Colonic mucosa (tissue), 4 donors: Measurements from ENCODE around the gene MYH3. TPM values are rescaled to one million over a fixed set of nuclear protein-coding genes. Genes with fewer than 3 reads are reported as not detected.

Experiments
- DNase-seq: peaks from one replicate; pipeline ENCODE4 v3.0.0-alpha.2; 2020
- H3K27ac ChIP-seq: fragments of 200-600 bp; one replicate; pipeline ENCODE4 v1.8.0; 2021
- H3K27me3 ChIP-seq: fragments of 200-600 bp; one replicate; pipeline ENCODE4 v1.8.0; 2021
- H3K36me3 ChIP-seq: fragments of 200-600 bp; one replicate; pipeline ENCODE4 v1.8.0; 2021
- H3K4me1 ChIP-seq: fragments of 200-600 bp; one replicate; pipeline ENCODE4 v1.8.0; 2021; ENCODE audit warnings: mild to moderate bottlenecking
- H3K4me3 ChIP-seq: fragments of 200-600 bp; one replicate; pipeline ENCODE4 v1.8.0; 2021
- H3K9ac ChIP-seq, 2 donors: one replicate each; pipeline ENCODE4 v1.7.0; 2013; ENCODE audit warnings: control low read depth in 2 of 2, low read depth in 2 of 2, low read length in 2 of 2
- H3K9me3 ChIP-seq: fragments of 200-600 bp; one replicate; pipeline ENCODE4 v1.8.0; 2021
- CTCF ChIP-seq: fragments of 200-600 bp; IDR thresholded peaks from one replicate; pipeline ENCODE4 v1.8.0; 2022; ENCODE audit warnings: antibody characterized with exemption, mild to moderate bottlenecking
- intact Hi-C: fragments of 100-400 bp; cut with DNase I; formaldehyde crosslinking; loops from one replicate; pipeline ENCODE4 v1.14.1; 2022
- total RNA-seq, 2 donors: library from RNA; stranded (reverse); fragmentation: NEBNext Ultra II Directional in 1 of 2; extraction: Animal tissue kit (Norgen Biotek cat#: 25700) in 1 of 2; gene quantifications; one replicate each; pipeline ENCODE4 v1.2.1, GENCODE V29; 2021
- donor health status: healthy.
- donor health status: DM: no; HTN: no; CAD: no.
- donor health status: DM: no; HTN: no; CAD: no.

Gene MYH3
- total RNA-seq, 2 donors from 2014 or later = 1.3 to 1.7 TPM

- no peak overlapping the region for H3K27ac ChIP-seq
- H3K9me3 ChIP-seq = no peaks in the 10 kb centered on the region
- no peak overlapping the region for H3K4me3 ChIP-seq
- no peaks in the 10 kb centered on the region for H3K4me1 ChIP-seq
- H3K36me3 ChIP-seq = no peaks in the 10 kb centered on the region
- DNase-seq = no peak
- intact Hi-C loops = no loop called here
- H3K9ac ChIP-seq = no peak overlapping the region
- H3K27me3 ChIP-seq = no peaks in the 10 kb centered on the region
- no peak for TF ChIP-seq CTCF
These were observed 77.8 kb downstream of the MYH3 start for GRCh38 chr17:10579270-10579669.

Other genes starting within 250 kb of the MYH3 start
- gene MYH8, start 235.4 kb downstream of the MYH3 start, total RNA-seq = not detected
- not detected for gene MYH4, start 187.8 kb downstream of the MYH3 start, total RNA-seq
- gene MYH1, start 138.8 kb downstream of the MYH3 start, total RNA-seq = not detected
- gene MYH2, start 107.7 kb downstream of the MYH3 start, total RNA-seq = under 1 TPM in 1 of 2 donors, not detected in 1; 0.48 TPM
- 10 to 100 TPM; 41.8 to 54.7 TPM for gene SCO1, start 40.2 kb upstream of the MYH3 start, total RNA-seq
- gene ADPRM, start 40.3 kb upstream of the MYH3 start, total RNA-seq = 1 to 10 TPM; 4.1 to 7.7 TPM
- gene TMEM220, start 72.7 kb upstream of the MYH3 start, total RNA-seq = 10 to 100 TPM; 14.5 to 17.6 TPM
- 10 to 100 TPM; 63.1 to 68.8 TPM for gene TMEM238L, start 146.8 kb upstream of the MYH3 start, total RNA-seq
- 1 to 10 TPM in 1 of 2 donors, under 1 TPM in 1; 0.40 to 1.5 TPM for gene PIRT, start 180.8 kb upstream of the MYH3 start, total RNA-seq